Measurements from ENCODE around the gene GCHFR.

The GCHFR gene

DNA sequence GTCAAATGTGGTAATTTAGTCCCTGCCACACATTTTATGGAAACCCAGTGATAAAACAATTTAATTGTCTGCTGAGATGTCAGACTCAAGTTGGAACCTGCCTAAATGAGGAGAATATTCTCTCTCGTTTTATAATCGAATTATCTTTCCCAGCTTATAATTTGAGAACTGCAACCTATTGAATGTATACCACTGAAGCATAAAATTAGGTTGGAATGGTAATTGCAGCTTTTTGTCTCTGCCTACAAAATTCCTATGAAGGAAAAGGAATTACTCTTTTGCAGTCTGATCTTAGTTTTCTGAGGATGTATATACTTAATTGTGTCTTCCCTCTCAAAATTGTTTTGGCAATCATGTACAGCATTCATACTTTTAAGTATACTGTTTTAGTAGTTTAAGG, 39.9 kb upstream of the GCHFR start:
- no peak overlapping the region for H3K4me3 ChIP-seq (ENCODE audit: low read depth, low read length)
- TF ChIP-seq, protein P1, sequence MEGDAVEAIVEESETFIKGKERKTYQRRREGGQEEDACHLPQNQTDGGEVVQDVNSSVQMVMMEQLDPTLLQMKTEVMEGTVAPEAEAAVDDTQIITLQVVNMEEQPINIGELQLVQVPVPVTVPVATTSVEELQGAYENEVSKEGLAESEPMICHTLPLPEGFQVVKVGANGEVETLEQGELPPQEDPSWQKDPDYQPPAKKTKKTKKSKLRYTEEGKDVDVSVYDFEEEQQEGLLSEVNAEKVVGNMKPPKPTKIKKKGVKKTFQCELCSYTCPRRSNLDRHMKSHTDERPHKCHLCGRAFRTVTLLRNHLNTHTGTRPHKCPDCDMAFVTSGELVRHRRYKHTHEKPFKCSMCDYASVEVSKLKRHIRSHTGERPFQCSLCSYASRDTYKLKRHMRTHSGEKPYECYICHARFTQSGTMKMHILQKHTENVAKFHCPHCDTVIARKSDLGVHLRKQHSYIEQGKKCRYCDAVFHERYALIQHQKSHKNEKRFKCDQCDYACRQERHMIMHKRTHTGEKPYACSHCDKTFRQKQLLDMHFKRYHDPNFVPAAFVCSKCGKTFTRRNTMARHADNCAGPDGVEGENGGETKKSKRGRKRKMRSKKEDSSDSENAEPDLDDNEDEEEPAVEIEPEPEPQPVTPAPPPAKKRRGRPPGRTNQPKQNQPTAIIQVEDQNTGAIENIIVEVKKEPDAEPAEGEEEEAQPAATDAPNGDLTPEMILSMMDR (IDR thresholded peaks at IDR 0.05; ENCODE audit: low read depth, low read length): no peak
- no peak for TF ChIP-seq POLR2A (IDR thresholded peaks at IDR 0.05; ENCODE audit: extremely low read depth, insufficient read length)
- no peak for TF ChIP-seq MYC (IDR thresholded peaks at IDR 0.05; ENCODE audit: low read depth, low read length)
- TF ChIP-seq, protein P2, sequence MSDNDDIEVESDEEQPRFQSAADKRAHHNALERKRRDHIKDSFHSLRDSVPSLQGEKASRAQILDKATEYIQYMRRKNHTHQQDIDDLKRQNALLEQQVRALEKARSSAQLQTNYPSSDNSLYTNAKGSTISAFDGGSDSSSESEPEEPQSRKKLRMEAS (IDR thresholded peaks at IDR 0.05; ENCODE audit: low read depth, low read length): no peak
- DNase-seq (ENCODE audit: low read depth): no peak

DNA sequence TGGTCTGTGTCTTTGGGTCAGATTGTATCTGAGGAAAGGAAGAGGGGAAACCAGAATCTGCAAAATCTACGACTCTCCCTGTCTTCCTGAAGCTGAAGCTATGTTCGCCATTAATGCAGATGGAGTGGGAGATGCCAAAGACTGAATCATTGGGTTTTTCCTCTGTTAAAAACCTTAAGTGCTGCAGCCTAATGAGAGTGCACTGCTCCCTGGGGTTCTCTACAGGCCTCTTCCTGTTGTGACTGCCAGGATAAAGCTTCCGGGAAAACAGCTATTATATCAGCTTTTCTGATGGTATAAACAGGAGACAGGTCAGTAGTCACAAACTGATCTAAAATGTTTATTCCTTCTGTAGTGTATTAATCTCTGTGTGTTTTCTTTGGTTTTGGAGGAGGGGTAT, 32.8 kb upstream of the GCHFR start:
- TF ChIP-seq, protein P2 (IDR thresholded peaks at IDR 0.05; ENCODE audit: low read depth, low read length): no peak
- TF ChIP-seq MYC (IDR thresholded peaks at IDR 0.05; ENCODE audit: low read depth, low read length) (no peak), POLR2A (IDR thresholded peaks at IDR 0.05; ENCODE audit: extremely low read depth, insufficient read length) (no peak)
- TF ChIP-seq, protein P1 (IDR thresholded peaks at IDR 0.05; ENCODE audit: low read depth, low read length): no peak
- no peak overlapping the region for H3K4me3 ChIP-seq (ENCODE audit: low read depth, low read length)
- no peak for DNase-seq (ENCODE audit: low read depth)

DNA sequence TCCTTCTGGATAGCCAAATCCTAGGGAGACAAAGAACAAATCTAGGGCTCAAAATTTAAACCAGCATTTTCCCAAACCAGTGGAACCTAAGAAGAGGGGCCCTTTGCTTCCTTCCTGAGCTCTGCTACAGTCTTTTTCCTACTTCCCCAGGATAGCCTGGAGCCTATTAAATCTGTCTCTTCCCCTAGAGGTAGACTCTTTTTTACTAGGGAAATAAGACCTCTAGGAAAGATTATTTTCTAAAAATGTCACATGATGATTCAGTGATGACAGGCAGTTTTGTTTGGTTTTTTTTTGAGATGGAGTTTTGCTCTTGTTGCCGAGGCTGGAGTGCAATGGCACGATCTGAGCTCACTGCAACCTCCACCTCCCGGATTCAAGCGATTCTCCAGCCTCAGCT, 27.3 kb upstream of the GCHFR start:
- TF ChIP-seq MYC (IDR thresholded peaks at IDR 0.05; ENCODE audit: low read depth, low read length) (no peak), POLR2A (IDR thresholded peaks at IDR 0.05; ENCODE audit: extremely low read depth, insufficient read length) (no peak)
- TF ChIP-seq, protein P1 (IDR thresholded peaks at IDR 0.05; ENCODE audit: low read depth, low read length): no peak
- TF ChIP-seq, protein P2 (IDR thresholded peaks at IDR 0.05; ENCODE audit: low read depth, low read length): no peak
- no peak for DNase-seq (ENCODE audit: low read depth)
- H3K4me3 ChIP-seq (ENCODE audit: low read depth, low read length): no peak overlapping the region

DNA sequence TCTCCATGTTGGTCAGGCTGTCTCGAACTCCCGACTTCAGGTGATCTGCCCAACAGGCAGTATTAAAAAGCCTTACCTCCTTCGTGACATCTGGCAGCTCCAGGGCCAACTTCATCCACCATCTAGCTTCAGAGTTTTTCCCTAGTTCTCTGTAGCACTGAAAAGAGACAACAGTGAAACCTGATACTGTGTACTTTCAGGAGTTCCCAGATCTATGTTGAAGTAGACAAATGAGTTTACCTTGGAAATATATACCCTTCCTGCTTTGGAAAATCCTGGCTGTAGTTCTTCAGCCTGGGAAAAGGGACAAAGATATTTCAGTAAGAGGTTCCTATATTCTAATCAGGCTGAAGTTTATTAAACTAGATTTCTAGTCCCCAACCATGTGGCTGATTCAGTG, 26.8 kb upstream of the GCHFR start:
- DNase-seq (ENCODE audit: low read depth): no peak
- H3K4me3 ChIP-seq (ENCODE audit: low read depth, low read length): no peak overlapping the region
- TF ChIP-seq, protein P2 (IDR thresholded peaks at IDR 0.05; ENCODE audit: low read depth, low read length): no peak

DNA sequence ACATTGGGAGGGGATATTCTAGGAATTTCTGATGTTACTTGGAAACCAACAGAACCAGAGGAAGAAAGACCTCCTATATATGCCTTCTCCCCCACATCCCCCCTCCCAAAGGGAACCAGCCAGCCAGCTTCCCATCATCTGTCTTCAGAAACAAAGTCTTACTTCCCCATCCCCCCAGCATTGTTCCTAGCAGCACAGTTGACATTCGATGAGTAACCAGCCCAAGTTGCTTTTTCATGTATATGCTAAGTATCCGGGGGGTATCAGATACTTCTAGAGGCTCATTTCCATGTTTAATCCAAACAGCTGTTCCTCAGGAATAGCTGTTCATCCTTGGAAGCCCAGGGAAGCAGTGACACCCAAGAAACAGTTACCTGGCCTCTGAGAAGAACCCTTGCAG, 24.8 kb upstream of the GCHFR start:
- TF ChIP-seq, protein P1 (IDR thresholded peaks at IDR 0.05; ENCODE audit: low read depth, low read length): no peak
- DNase-seq (ENCODE audit: low read depth): no peak
- H3K4me3 ChIP-seq (ENCODE audit: low read depth, low read length): no peak overlapping the region

DNA sequence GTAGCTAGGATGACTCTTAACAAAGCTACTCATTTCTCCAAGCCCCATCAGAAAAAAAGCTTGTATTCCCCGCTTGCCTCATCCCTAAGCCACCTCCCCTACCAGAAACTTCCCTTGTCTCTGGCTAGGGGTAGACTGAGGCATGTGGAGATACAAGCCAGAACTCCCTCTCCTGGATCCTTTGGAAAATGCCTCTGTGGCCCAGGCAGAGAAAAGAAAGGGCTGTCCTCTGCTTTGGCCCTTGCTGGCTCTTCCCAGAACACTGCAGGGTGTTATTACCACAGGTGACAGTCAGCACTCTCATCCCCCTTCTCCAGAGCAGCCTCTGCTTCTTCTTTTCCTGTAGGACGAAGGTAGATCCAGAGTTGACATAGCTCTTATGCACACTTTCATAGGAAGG, 24.0 kb upstream of the GCHFR start:
- TF ChIP-seq MYC (IDR thresholded peaks at IDR 0.05; ENCODE audit: low read depth, low read length) (no peak), POLR2A (IDR thresholded peaks at IDR 0.05; ENCODE audit: extremely low read depth, insufficient read length) (no peak)
- TF ChIP-seq, protein P1 (IDR thresholded peaks at IDR 0.05; ENCODE audit: low read depth, low read length): no peak
- TF ChIP-seq, protein P2 (IDR thresholded peaks at IDR 0.05; ENCODE audit: low read depth, low read length): no peak
- H3K4me3 ChIP-seq (ENCODE audit: low read depth, low read length): no peak overlapping the region
- DNase-seq (ENCODE audit: low read depth): no peak

Data from NB4 (cell line).